Body of pancreas (tissue), 4 donors: Measurements from ENCODE around the gene SLC10A3. TPM values are rescaled to one million over a fixed set of nuclear protein-coding genes. Genes with fewer than 3 reads are reported as not detected.

Experiments used
- ATAC-seq: fragments of 150-250 bp; one replicate; pipeline ENCODE4 v1.9.1; 2016
- DNase-seq, 4 donors: peaks; one replicate each; pipeline ENCODE4 v3.0.0-alpha.2; 2019
- H3K27ac ChIP-seq, 4 donors: fragments of 200-600 bp; sonication (generic); 1 replicate in 3 of 4; 2 replicates in 1 of 4; pipeline versions ENCODE4 v1.5.1 to v1.6.1; 2016 to 2019; ENCODE audit warnings: mild to moderate bottlenecking in 1 of 4, mixed read lengths in 1 of 4, moderate library complexity in 1 of 4
- H3K27me3 ChIP-seq, 2 donors: fragments of 200-600 bp; sonication (generic); one replicate each; pipeline ENCODE4 v1.6.0; 2016; ENCODE audit warnings: mild to moderate bottlenecking in 1 of 2
- H3K36me3 ChIP-seq, 2 donors: fragments of 200-600 bp; sonication (generic); replicated peaks in 1 of 2; 2 replicates each; pipeline ENCODE4 v1.5.1; 2016; ENCODE audit warnings: low read depth in 2 of 2; ENCODE audit not compliant: insufficient read depth in 1 of 2
- H3K4me1 ChIP-seq: fragments of 200-600 bp; sonication (generic); one replicate; pipeline ENCODE4 v1.6.0; 2016
- H3K4me3 ChIP-seq, 2 donors: fragments of 200-600 bp; sonication (generic); 1 replicate in 1 of 2; 2 replicates in 1 of 2; pipeline ENCODE4 v1.5.1; 2016 to 2019
- H3K9me3 ChIP-seq, 3 donors: fragments of 200-600 bp; sonication (generic); 1 replicate in 2 of 3; 2 replicates in 1 of 3; pipeline ENCODE4 v1.5.1; 2016
- CTCF ChIP-seq, 7 experiments: fragments of 450-650 bp in 4 of 7; fragments of 200-600 bp in 3 of 7; sonication (generic) in 3 of 7; IDR thresholded peaks; one replicate each; pipeline ENCODE4 v1.5.1; 2016 to 2019; ENCODE audit warnings: antibody characterized with exemption in 7 of 7
- POLR2A ChIP-seq, 3 donors: fragments of 450-650 bp; IDR thresholded peaks; one replicate each; pipeline ENCODE4 v1.6.1; 2016; ENCODE audit warnings: antibody characterized with exemption in 3 of 3, mild to moderate bottlenecking in 2 of 3
- WGBS, 2 donors: methylation state at CpG; one replicate each; pipeline ENCODE4 v1.1.5; 2017; 5-methylcytosine and 5-hydroxymethylcytosine counted together
- intact Hi-C: fragments of 100-400 bp; cut with DNase I; formaldehyde crosslinking; loops from one replicate; pipeline ENCODE4 v1.15.1; 2023
- total RNA-seq, 2 donors: library from RNA; depleted of rRNA; stranded (reverse); fragments of >200 nt; gene quantifications; one replicate each; pipeline ENCODE4 v1.1.0, GENCODE V29; 2016

The SLC10A3 gene
- total RNA-seq, result 10 to 100 TPM; 18.9 to 24.7 TPM

GRCh38 chrX:154490414-154491083 is at the start of gene SLC10A3:
SLC10A3 (minus strand) TSS chrX:154490629; CDS start chrX:154488940, 1,689 bp downstream.
- Histone ChIP-seq H3K4me3 (peak within 1 kb of the TSS; percentile 2 to 17), H3K27me3 (no peaks in the 10 kb centered on the region), H3K9me3 (no peaks in the 10 kb centered on the region), H3K36me3 (no peaks in the 10 kb centered on the region), H3K4me1 (peaks cover 34% of the 10 kb centered on the region), H3K27ac (peak within 1 kb of the TSS; percentile 82 to 97 (median 93))
- WGBS, 2 donors, result 0% methylated on average over 3 of the region's 71 CpGs; no CpG with 5 or more reads in 1 of the 2 donors
- TF ChIP-seq POLR2A (IDR thresholded peaks at IDR 0.05) (peak; percentile 91 to 93 (median 91)), CTCF (IDR thresholded peaks at IDR 0.05) (peak in 1 of 7 experiments; percentile 5)
- peak; percentile 86 for ATAC-seq
- intact Hi-C loops, result no loop called here
- DNase-seq, result peak; percentile 92 to 96 (median 94)

GRCh38 chrX:154539077-154539476 is 48.6 kb upstream of the SLC10A3 start:
- Histone ChIP-seq H3K27ac (no peak overlapping the region), H3K4me1 (peaks cover 13% of the 10 kb centered on the region), H3K4me3 (no peak overlapping the region), H3K9me3 (no peaks in the 10 kb centered on the region), H3K36me3 (no peaks in the 10 kb centered on the region), H3K27me3 (no peaks in the 10 kb centered on the region)
- no peak for ATAC-seq
- intact Hi-C loops, result no loop called here
- WGBS, 2 donors, result 83 to 91% methylated on average over 6 to 7 of the region's 8 CpGs
- DNase-seq, result no peak
- TF ChIP-seq POLR2A (IDR thresholded peaks at IDR 0.05) (no peak), CTCF (IDR thresholded peaks at IDR 0.05) (no peak)

- H3K27me3 ChIP-seq, result no peaks in the 10 kb centered on the region
- no peak for DNase-seq
- peaks cover 4% of the 10 kb centered on the region for H3K4me1 ChIP-seq
- H3K36me3 ChIP-seq, result no peaks in the 10 kb centered on the region
- H3K27ac ChIP-seq, result no peak overlapping the region
- TF ChIP-seq CTCF (IDR thresholded peaks at IDR 0.05) (no peak), POLR2A (IDR thresholded peaks at IDR 0.05) (no peak)
- H3K9me3 ChIP-seq, result no peaks in the 10 kb centered on the region
- intact Hi-C loops, result no loop called here
- no peak for ATAC-seq
- 60 to 77% methylated on average over 1 to 4 of the region's 9 CpGs for WGBS, 2 donors
- H3K4me3 ChIP-seq, result no peak overlapping the region
Observed at GRCh38 chrX:154535892-154536291, 45.5 kb upstream of the SLC10A3 start.

GRCh38 chrX:154534526-154535322 is 44.3 kb upstream of the SLC10A3 start:
- no peak overlapping the region for H3K4me3 ChIP-seq
- H3K27ac ChIP-seq, result peak overlapping the region in 2 of 4 donors; percentile 41 to 55
- no peaks in the 10 kb centered on the region for H3K9me3 ChIP-seq
- intact Hi-C loops, result no loop called here
- WGBS, 2 donors, result 14% methylated on average over 26 of the region's 34 CpGs; no CpG with 5 or more reads in 1 of the 2 donors
- no peak for TF ChIP-seq POLR2A (IDR thresholded peaks at IDR 0.05)
- peak; percentile 83 to 100 (median 99) for TF ChIP-seq CTCF (IDR thresholded peaks at IDR 0.05)
- peak; percentile 99 for ATAC-seq
- DNase-seq, result peak; percentile 88 to 95 (median 91)
- H3K36me3 ChIP-seq, result no peaks in the 10 kb centered on the region
- H3K4me1 ChIP-seq, result peaks cover 4% of the 10 kb centered on the region
- no peaks in the 10 kb centered on the region for H3K27me3 ChIP-seq
